Endodermal cell (in vitro differentiated cells): ENCODE data around the gene POLRMT. TPM values are rescaled to one million over a fixed set of nuclear protein-coding genes. Genes with fewer than 3 reads are reported as not detected.
"Not testable (repeated sequence)": the region's sequence is repeated elsewhere in the genome, so short reads cannot be mapped to it uniquely, and the experiment has no call there.

ENCODE experiments used
- DNase-seq: peaks from one replicate; pipeline ENCODE4 v3.0.0-alpha.2; 2017
- H3K27ac ChIP-seq: 2 replicates; pipeline ENCODE4 v1.5.1; 2013; ENCODE audit warnings: mild to moderate bottlenecking, low read depth, low read length, moderate library complexity
- H3K27me3 ChIP-seq: 2 replicates; pipeline ENCODE4 v1.6.1; 2013; ENCODE audit warnings: mild to moderate bottlenecking, low read length, moderate library complexity; ENCODE audit not compliant: insufficient read depth, control insufficient read depth, poor library complexity, severe bottlenecking
- H3K36me3 ChIP-seq: 2 replicates; pipeline ENCODE4 v1.7.0; 2013; ENCODE audit warnings: mild to moderate bottlenecking, low read length, moderate library complexity; ENCODE audit not compliant: control insufficient read depth, insufficient read depth
- H3K4me1 ChIP-seq: one replicate; pipeline ENCODE4 v1.7.0; 2013; ENCODE audit warnings: low read length; ENCODE audit not compliant: control insufficient read depth, insufficient read depth
- H3K4me3 ChIP-seq: 2 replicates; pipeline ENCODE4 v1.5.1; 2013; ENCODE audit warnings: mild to moderate bottlenecking, low read length, moderate library complexity
- H3K9ac ChIP-seq: 2 replicates; pipeline ENCODE4 v1.6.1; 2013; ENCODE audit warnings: mild to moderate bottlenecking, low read length, moderate library complexity; ENCODE audit not compliant: poor library complexity, severe bottlenecking; ENCODE audit errors: extremely low read depth
- H3K9me3 ChIP-seq: 2 replicates; pipeline ENCODE4 v1.6.1; 2013; ENCODE audit warnings: mild to moderate bottlenecking, low read length, moderate library complexity; ENCODE audit not compliant: control insufficient read depth
- H3K27ac Mint-ChIP-seq: 2 replicates; pipeline ENCODE4 v1.8.0; 2020; ENCODE audit warnings: mixed read lengths
- H3K27me3 Mint-ChIP-seq: 2 replicates; pipeline ENCODE4 v1.8.0; 2021; ENCODE audit warnings: mild to moderate bottlenecking, mixed read lengths; ENCODE audit not compliant: insufficient read depth
- H3K36me3 Mint-ChIP-seq: 2 replicates; pipeline ENCODE4 v1.8.0; 2020; ENCODE audit warnings: low read depth, mixed read lengths
- H3K4me1 Mint-ChIP-seq: 2 replicates; pipeline ENCODE4 v1.8.0; 2020; ENCODE audit warnings: mixed read lengths
- H3K4me3 Mint-ChIP-seq: 2 replicates; pipeline ENCODE4 v1.8.0; 2020; ENCODE audit warnings: mild to moderate bottlenecking, moderate library complexity, mixed read lengths
- H3K9me3 Mint-ChIP-seq: 2 replicates; pipeline ENCODE4 v1.8.0; 2020; ENCODE audit warnings: mild to moderate bottlenecking, mixed read lengths
- WGBS, 2 experiments: methylation state at CpG; one replicate each; pipeline versions ENCODE4 v1.1.5 to v1.1.7; 2013; ENCODE audit warnings: missing lambda C conversion rate in 2 of 2, mixed read lengths in 1 of 2; ENCODE audit not compliant: insufficient coverage in 1 of 2, insufficient read length in 1 of 2; 5-methylcytosine and 5-hydroxymethylcytosine counted together
- total RNA-seq, 2 donors: library from RNA; stranded (reverse); fragmentation: NEBNext Ultra II Directional in 1 of 2; extraction: Animal tissue kit (Norgen Biotek cat#: 25700) in 1 of 2; gene quantifications; 2 replicates in 1 of 2; 3 replicates in 1 of 2; pipeline ENCODE4 v1.2.1, GENCODE V29; 2021
- TF ChIP-seq, protein P1 (sequence below): fragments of 200-600 bp; sonication (generic); conservative IDR thresholded peaks from 2 replicates; pipeline ENCODE4 v1.5.0; 2021; ENCODE audit warnings: antibody characterized with exemption, mild to moderate bottlenecking

Gene POLRMT
- total RNA-seq, 2 donors from 2014 or later = 76.6 to 86.4 TPM

DNA sequence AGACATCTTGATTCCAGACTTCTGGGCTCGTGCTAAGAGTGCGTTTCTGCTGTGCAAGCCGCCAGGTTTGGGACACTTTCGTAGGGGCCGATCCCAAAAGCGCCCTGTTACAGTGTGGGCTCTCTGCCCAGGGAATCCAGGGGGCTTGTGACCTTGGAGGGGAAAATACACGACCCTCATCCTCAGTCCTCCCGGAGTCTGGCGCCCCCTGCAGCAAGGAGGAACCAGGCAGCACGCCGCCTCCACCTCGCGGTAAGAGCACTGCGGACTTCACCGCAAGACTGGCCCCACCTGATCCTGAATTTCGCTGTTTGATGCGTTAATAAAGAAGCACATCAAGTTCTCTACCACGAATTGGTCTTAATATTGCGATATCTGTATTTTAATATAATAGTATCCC is 5.2 kb downstream of the POLRMT start:
- no peaks in the 10 kb centered on the region for H3K9me3 ChIP-seq
- H3K4me3 ChIP-seq = no peak overlapping the region
- TF ChIP-seq, protein P1, sequence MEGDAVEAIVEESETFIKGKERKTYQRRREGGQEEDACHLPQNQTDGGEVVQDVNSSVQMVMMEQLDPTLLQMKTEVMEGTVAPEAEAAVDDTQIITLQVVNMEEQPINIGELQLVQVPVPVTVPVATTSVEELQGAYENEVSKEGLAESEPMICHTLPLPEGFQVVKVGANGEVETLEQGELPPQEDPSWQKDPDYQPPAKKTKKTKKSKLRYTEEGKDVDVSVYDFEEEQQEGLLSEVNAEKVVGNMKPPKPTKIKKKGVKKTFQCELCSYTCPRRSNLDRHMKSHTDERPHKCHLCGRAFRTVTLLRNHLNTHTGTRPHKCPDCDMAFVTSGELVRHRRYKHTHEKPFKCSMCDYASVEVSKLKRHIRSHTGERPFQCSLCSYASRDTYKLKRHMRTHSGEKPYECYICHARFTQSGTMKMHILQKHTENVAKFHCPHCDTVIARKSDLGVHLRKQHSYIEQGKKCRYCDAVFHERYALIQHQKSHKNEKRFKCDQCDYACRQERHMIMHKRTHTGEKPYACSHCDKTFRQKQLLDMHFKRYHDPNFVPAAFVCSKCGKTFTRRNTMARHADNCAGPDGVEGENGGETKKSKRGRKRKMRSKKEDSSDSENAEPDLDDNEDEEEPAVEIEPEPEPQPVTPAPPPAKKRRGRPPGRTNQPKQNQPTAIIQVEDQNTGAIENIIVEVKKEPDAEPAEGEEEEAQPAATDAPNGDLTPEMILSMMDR = peak; percentile 76
- no peaks in the 10 kb centered on the region for H3K9me3 Mint-ChIP-seq
- DNase-seq = peak; percentile 85
- WGBS, 2 experiments = 85 to 86% methylated on average over 9 to 17 of the region's 19 CpGs
- no peaks in the 10 kb centered on the region for H3K27me3 ChIP-seq
- H3K4me1 ChIP-seq = no peaks in the 10 kb centered on the region
- no peak overlapping the region for H3K9ac ChIP-seq
- H3K27ac ChIP-seq = no peak overlapping the region
- peaks cover 4% of the 10 kb centered on the region for H3K4me1 Mint-ChIP-seq
- no peak overlapping the region for H3K27ac Mint-ChIP-seq
- H3K36me3 ChIP-seq = peaks cover 38% of the 10 kb centered on the region
- peaks cover 56% of the 10 kb centered on the region for H3K36me3 Mint-ChIP-seq
- no peaks in the 10 kb centered on the region for H3K27me3 Mint-ChIP-seq
- H3K4me3 Mint-ChIP-seq = no peak overlapping the region

DNA sequence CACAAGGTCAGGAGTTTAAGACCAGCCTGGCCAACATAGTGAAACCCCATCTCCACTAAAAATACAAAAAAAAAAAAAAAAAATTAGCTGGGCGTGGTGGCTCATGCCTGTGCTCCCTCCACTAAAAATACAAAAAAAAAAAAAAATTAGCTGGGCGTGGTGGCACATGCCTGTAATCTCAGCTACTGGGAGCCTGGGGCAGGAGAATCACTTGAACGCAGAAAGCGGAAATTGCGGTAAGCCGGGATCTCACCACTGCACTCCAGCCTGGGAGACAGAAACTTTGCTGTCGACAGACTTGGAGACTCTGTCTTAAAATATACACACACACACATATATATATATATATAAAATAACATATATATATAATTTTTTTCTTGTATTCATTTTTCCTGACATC is 6.8 kb downstream of the POLRMT start:
- H3K36me3 ChIP-seq = peaks cover 38% of the 10 kb centered on the region
- H3K36me3 Mint-ChIP-seq = peaks cover 54% of the 10 kb centered on the region
- H3K4me1 Mint-ChIP-seq, H3K9ac ChIP-seq, H3K27ac ChIP-seq, DNase-seq, H3K4me3 ChIP-seq, H3K9me3 ChIP-seq, H3K27me3 ChIP-seq, H3K27ac Mint-ChIP-seq, H3K27me3 Mint-ChIP-seq, H3K4me1 ChIP-seq, H3K9me3 Mint-ChIP-seq, H3K4me3 Mint-ChIP-seq: not testable (repeated sequence)
- WGBS, 2 experiments = 91 to 100% methylated on average over 2 to 6 of the region's 7 CpGs

DNA sequence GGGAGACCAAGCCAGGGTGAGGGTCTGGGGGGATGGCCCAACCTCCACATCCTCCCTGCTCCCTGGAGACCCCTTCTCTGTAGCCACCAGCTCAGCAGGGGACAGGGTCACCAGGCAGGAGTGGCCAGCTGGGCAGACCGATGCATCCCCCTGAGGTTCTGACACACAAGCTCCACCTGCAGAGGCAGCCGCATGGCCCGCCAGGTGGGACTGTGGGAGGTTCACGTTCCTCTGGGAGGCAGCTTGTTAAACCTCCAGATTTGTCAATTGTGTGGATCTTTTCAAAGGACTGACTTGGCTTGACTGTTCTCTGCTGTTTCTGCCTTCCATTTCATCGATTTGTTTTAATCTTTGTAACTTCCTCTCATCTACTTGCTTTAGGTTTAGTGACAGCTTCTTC is 8.1 kb downstream of the POLRMT start:
- WGBS, 2 experiments = 95 to 100% methylated on average over 4 to 5 of the region's 5 CpGs
- Mint-ChIP-seq H3K4me3 (no peak overlapping the region), H3K27me3 (no peaks in the 10 kb centered on the region), H3K36me3 (peaks cover 48% of the 10 kb centered on the region), H3K9me3 (no peaks in the 10 kb centered on the region), H3K27ac (no peak overlapping the region), H3K4me1 (no peaks in the 10 kb centered on the region)
- H3K4me1 ChIP-seq = no peaks in the 10 kb centered on the region
- H3K9me3 ChIP-seq = no peaks in the 10 kb centered on the region
- no peak overlapping the region for H3K4me3 ChIP-seq
- DNase-seq = no peak
- H3K9ac ChIP-seq = no peak overlapping the region
- no peaks in the 10 kb centered on the region for H3K27me3 ChIP-seq
- TF ChIP-seq, protein P1 = no peak
- peaks cover 33% of the 10 kb centered on the region for H3K36me3 ChIP-seq
- H3K27ac ChIP-seq = no peak overlapping the region

DNA sequence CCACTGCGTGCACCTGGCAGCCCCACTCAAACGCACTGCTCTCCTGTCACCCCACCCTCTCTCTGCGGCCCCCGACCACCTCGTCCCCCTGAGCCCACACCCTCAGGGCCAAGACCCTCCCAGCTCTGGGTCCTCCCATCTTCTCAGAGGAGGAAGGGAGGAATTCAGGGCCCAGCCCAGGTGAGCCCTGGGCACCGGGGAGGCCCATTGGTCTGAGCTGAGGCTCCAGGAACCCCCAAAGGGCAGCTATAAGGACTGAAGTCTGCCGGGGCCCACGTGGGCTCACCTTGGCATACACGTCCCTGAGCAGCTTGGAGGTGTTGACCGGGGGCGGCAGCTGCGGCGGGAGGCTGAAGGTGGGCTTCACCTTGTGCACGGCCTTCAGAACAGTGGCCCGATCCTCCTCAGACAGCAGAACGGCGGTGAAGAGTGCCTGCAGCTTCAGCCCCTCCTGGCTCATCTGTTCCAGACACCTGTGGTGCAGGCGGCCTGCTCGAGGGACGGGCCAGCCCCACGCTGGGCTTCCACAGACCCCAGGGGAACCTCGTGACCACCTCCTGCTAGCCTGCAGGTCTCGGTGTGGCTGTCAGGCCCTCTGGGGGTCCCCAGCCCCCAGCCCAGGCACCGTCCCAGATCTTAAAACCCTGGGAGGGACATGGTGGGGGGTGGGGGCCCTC is 8.8 kb downstream of the POLRMT start:
- TF ChIP-seq, protein P1 = no peak
- no peaks in the 10 kb centered on the region for H3K9me3 Mint-ChIP-seq
- H3K27ac ChIP-seq = no peak overlapping the region
- H3K27ac Mint-ChIP-seq = no peak overlapping the region
- H3K4me3 Mint-ChIP-seq = no peak overlapping the region
- H3K4me3 ChIP-seq = no peak overlapping the region
- H3K4me1 ChIP-seq = no peaks in the 10 kb centered on the region
- no peaks in the 10 kb centered on the region for H3K4me1 Mint-ChIP-seq
- peaks cover 48% of the 10 kb centered on the region for H3K36me3 Mint-ChIP-seq
- no peak for DNase-seq
- 92 to 98% methylated on average over 13 to 24 of the region's 24 CpGs for WGBS, 2 experiments
- H3K9ac ChIP-seq = no peak overlapping the region
- H3K9me3 ChIP-seq = no peaks in the 10 kb centered on the region
- H3K27me3 Mint-ChIP-seq = no peaks in the 10 kb centered on the region
- H3K27me3 ChIP-seq = no peaks in the 10 kb centered on the region
- peaks cover 29% of the 10 kb centered on the region for H3K36me3 ChIP-seq
